HEK293 (cell line): ENCODE data around the gene PHF21A.
A peak's percentile ranks its signal among the peaks of the same experiment; 100 is the strongest.

Experiments used
- HIC1 ChIP-seq: fragments of 450-650 bp; formaldehyde crosslinking; IDR thresholded peaks from 2 replicates; pipeline ENCODE4 v1.5.1; 2016; ENCODE audit warnings: missing biosample characterization, missing genetic modification characterization
- HOXC10 ChIP-seq: sonication (generic); formaldehyde crosslinking; IDR thresholded peaks from 2 replicates; pipeline ENCODE4 v1.8.1; 2023; ENCODE audit warnings: mild to moderate bottlenecking, missing genetic modification reagents
- IKZF3 ChIP-seq: fragments of 450-650 bp; IDR thresholded peaks from 2 replicates; pipeline ENCODE4 v1.5.0; 2018; ENCODE audit warnings: missing biosample characterization, mild to moderate bottlenecking, missing genetic modification characterization, moderate library complexity
- KLF8 ChIP-seq: fragments of 450-650 bp; formaldehyde crosslinking; IDR thresholded peaks from 2 replicates; pipeline ENCODE4 v1.5.1; 2016; ENCODE audit warnings: missing biosample characterization, missing genetic modification characterization
- MEIS1 ChIP-seq: sonication (generic); formaldehyde crosslinking; IDR thresholded peaks from 2 replicates; pipeline ENCODE4 v1.8.1; 2022; ENCODE audit warnings: missing genetic modification reagents, mild to moderate bottlenecking, borderline replicate concordance
- RBAK ChIP-seq: fragments of 450-650 bp; formaldehyde crosslinking; IDR thresholded peaks from 2 replicates; pipeline ENCODE4 v1.5.1; 2016; ENCODE audit warnings: missing biosample characterization, missing genetic modification characterization
- REPIN1 ChIP-seq: fragments of 450-650 bp; formaldehyde crosslinking; IDR thresholded peaks from 2 replicates; pipeline ENCODE4 v1.5.1; 2017; ENCODE audit warnings: missing biosample characterization, missing genetic modification characterization, low read depth
- SP3 ChIP-seq: fragments of 450-650 bp; formaldehyde crosslinking; IDR thresholded peaks from 2 replicates; pipeline ENCODE4 v1.5.1; 2016; ENCODE audit warnings: missing biosample characterization, missing genetic modification characterization
- YY1 ChIP-seq: fragments of 450-650 bp; formaldehyde crosslinking; IDR thresholded peaks from 2 replicates; pipeline ENCODE4 v1.5.1; 2018; ENCODE audit warnings: missing biosample characterization, missing genetic modification characterization
- ZBTB21 ChIP-seq: fragments of 450-650 bp; formaldehyde crosslinking; IDR thresholded peaks from 2 replicates; pipeline ENCODE4 v1.5.1; 2017; ENCODE audit warnings: missing biosample characterization, missing genetic modification characterization
- ZEB2 ChIP-seq: fragments of 450-650 bp; formaldehyde crosslinking; IDR thresholded peaks from 2 replicates; pipeline ENCODE4 v1.5.1; 2016; ENCODE audit warnings: missing biosample characterization, missing genetic modification characterization
- ZFP41 ChIP-seq: fragments of 450-650 bp; formaldehyde crosslinking; IDR thresholded peaks from 2 replicates; pipeline ENCODE4 v1.5.1; 2016; ENCODE audit warnings: missing biosample characterization, missing genetic modification characterization, borderline replicate concordance
- ZNF10 ChIP-seq: fragments of 450-650 bp; formaldehyde crosslinking; IDR thresholded peaks from 2 replicates; pipeline ENCODE4 v1.5.1; 2017; ENCODE audit warnings: missing biosample characterization, missing genetic modification characterization
- ZNF169 ChIP-seq: fragments of 450-650 bp; formaldehyde crosslinking; IDR thresholded peaks from 2 replicates; pipeline ENCODE4 v1.5.1; 2016; ENCODE audit warnings: missing biosample characterization, missing genetic modification characterization
- ZNF175 ChIP-seq: fragments of 450-650 bp; formaldehyde crosslinking; IDR thresholded peaks from 2 replicates; pipeline ENCODE4 v1.5.1; 2016; ENCODE audit warnings: missing biosample characterization, missing genetic modification characterization
- ZNF211 ChIP-seq: fragments of 450-650 bp; formaldehyde crosslinking; IDR thresholded peaks from 2 replicates; pipeline ENCODE4 v1.5.1; 2016; ENCODE audit warnings: low read depth, missing biosample characterization, missing genetic modification characterization
- ZNF24 ChIP-seq: fragments of 450-650 bp; formaldehyde crosslinking; IDR thresholded peaks from 2 replicates; pipeline ENCODE4 v1.5.1; 2016; ENCODE audit warnings: missing biosample characterization, missing genetic modification characterization
- ZNF292 ChIP-seq: fragments of 450-650 bp; formaldehyde crosslinking; IDR thresholded peaks from 2 replicates; pipeline ENCODE4 v1.5.1; 2016; ENCODE audit warnings: low read depth, missing biosample characterization, missing genetic modification characterization, borderline replicate concordance
- ZNF362 ChIP-seq: fragments of 450-650 bp; formaldehyde crosslinking; IDR thresholded peaks from 2 replicates; pipeline ENCODE4 v1.5.1; 2016; ENCODE audit warnings: missing biosample characterization, missing genetic modification characterization
- ZNF433 ChIP-seq: fragments of 450-650 bp; formaldehyde crosslinking; IDR thresholded peaks from 2 replicates; pipeline ENCODE4 v1.5.1; 2016; ENCODE audit warnings: missing biosample characterization, missing genetic modification characterization, low read depth
- ZNF488 ChIP-seq: fragments of 450-650 bp; formaldehyde crosslinking; IDR thresholded peaks from 2 replicates; pipeline ENCODE4 v1.5.1; 2016; ENCODE audit warnings: missing biosample characterization, missing genetic modification characterization
- ZNF530 ChIP-seq: fragments of 450-650 bp; formaldehyde crosslinking; IDR thresholded peaks from 2 replicates; pipeline ENCODE4 v1.5.1; 2016; ENCODE audit warnings: low read depth, missing biosample characterization, missing genetic modification characterization
- ZNF626 ChIP-seq: fragments of 450-650 bp; sonication (Bioruptor Pico); formaldehyde crosslinking; IDR thresholded peaks from 2 replicates; pipeline ENCODE4 v1.5.1; 2018; ENCODE audit warnings: missing biosample characterization, missing genetic modification characterization, inconsistent platforms
- ZNF629 ChIP-seq: fragments of 450-650 bp; formaldehyde crosslinking; IDR thresholded peaks from 2 replicates; pipeline ENCODE4 v1.5.1; 2017; ENCODE audit warnings: missing biosample characterization, missing genetic modification characterization
- ZNF660 ChIP-seq: fragments of 450-650 bp; IDR thresholded peaks from 2 replicates; pipeline ENCODE4 v1.5.1; 2018; ENCODE audit warnings: missing biosample characterization, mild to moderate bottlenecking, missing genetic modification characterization
- ZNF664 ChIP-seq: fragments of 450-650 bp; formaldehyde crosslinking; IDR thresholded peaks from 2 replicates; pipeline ENCODE4 v1.5.1; 2016; ENCODE audit warnings: missing biosample characterization, missing genetic modification characterization
- ZNF677 ChIP-seq: fragments of 450-650 bp; IDR thresholded peaks from 2 replicates; pipeline ENCODE4 v1.5.0; 2018; ENCODE audit warnings: missing biosample characterization, mild to moderate bottlenecking, missing genetic modification characterization, moderate library complexity
- ZNF768 ChIP-seq: fragments of 450-650 bp; formaldehyde crosslinking; IDR thresholded peaks from 2 replicates; pipeline ENCODE4 v1.5.1; 2018; ENCODE audit warnings: missing biosample characterization, mild to moderate bottlenecking, missing genetic modification characterization
- ZNF777 ChIP-seq: fragments of 450-650 bp; formaldehyde crosslinking; IDR thresholded peaks from 2 replicates; pipeline ENCODE4 v1.5.1; 2017; ENCODE audit warnings: missing biosample characterization, missing genetic modification characterization, borderline replicate concordance
- ZNF791 ChIP-seq: fragments of 450-650 bp; formaldehyde crosslinking; IDR thresholded peaks from 2 replicates; pipeline ENCODE4 v1.5.1; 2016; ENCODE audit warnings: missing biosample characterization, missing genetic modification characterization
- ZSCAN4 ChIP-seq: fragments of 450-650 bp; formaldehyde crosslinking; IDR thresholded peaks from 2 replicates; pipeline ENCODE4 v1.5.1; 2017; ENCODE audit warnings: missing biosample characterization, missing genetic modification characterization
- TF ChIP-seq, protein P1 (sequence below): fragments of 450-650 bp; formaldehyde crosslinking; IDR thresholded peaks from 2 replicates; pipeline ENCODE4 v1.5.1; 2016; ENCODE audit warnings: missing biosample characterization, missing genetic modification characterization

The PHF21A gene

GRCh38 chr11:45917623-45918330 lies 203.5 kb downstream of the PHF21A start, which contains the start of gene PEX16 (continued):
- TF ChIP-seq, protein P1, sequence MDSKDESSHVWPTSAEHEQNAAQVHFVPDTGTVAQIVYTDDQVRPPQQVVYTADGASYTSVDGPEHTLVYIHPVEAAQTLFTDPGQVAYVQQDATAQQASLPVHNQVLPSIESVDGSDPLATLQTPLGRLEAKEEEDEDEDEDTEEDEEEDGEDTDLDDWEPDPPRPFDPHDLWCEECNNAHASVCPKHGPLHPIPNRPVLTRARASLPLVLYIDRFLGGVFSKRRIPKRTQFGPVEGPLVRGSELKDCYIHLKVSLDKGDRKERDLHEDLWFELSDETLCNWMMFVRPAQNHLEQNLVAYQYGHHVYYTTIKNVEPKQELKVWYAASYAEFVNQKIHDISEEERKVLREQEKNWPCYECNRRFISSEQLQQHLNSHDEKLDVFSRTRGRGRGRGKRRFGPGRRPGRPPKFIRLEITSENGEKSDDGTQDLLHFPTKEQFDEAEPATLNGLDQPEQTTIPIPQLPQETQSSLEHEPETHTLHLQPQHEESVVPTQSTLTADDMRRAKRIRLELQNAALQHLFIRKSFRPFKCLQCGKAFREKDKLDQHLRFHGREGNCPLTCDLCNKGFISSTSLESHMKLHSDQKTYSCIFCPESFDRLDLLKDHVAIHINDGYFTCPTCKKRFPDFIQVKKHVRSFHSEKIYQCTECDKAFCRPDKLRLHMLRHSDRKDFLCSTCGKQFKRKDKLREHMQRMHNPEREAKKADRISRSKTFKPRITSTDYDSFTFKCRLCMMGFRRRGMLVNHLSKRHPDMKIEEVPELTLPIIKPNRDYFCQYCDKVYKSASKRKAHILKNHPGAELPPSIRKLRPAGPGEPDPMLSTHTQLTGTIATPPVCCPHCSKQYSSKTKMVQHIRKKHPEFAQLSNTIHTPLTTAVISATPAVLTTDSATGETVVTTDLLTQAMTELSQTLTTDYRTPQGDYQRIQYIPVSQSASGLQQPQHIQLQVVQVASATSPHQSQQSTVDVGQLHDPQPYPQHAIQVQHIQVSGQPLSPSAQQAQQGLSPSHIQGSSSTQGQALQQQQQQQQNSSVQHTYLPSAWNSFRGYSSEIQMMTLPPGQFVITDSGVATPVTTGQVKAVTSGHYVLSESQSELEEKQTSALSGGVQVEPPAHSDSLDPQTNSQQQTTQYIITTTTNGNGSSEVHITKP, result 0 out of 2 replicates have a peak, but pooled peaks have one; percentile 25
- no peak for TF ChIP-seq ZNF791
- no peak for TF ChIP-seq ZNF362 (tag by site-specific recombination)
- no peak for TF ChIP-seq REPIN1 (tag by site-specific recombination)
- TF ChIP-seq RBAK, result no peak
- no peak for TF ChIP-seq ZNF677 (tag by site-specific recombination)
- TF ChIP-seq ZNF433 (tag by site-specific recombination), result no peak
- TF ChIP-seq ZNF629, result 0 out of 2 replicates have a peak, but pooled peaks have one; percentile 27
- no peak for TF ChIP-seq ZNF768 (tag by site-specific recombination)
- no peak for TF ChIP-seq ZNF175 (tag by site-specific recombination)
- TF ChIP-seq SP3, result peak; percentile 92
- TF ChIP-seq ZNF777 (tag by site-specific recombination), result no peak
- no peak for TF ChIP-seq HOXC10 (CRISPR knock-in tag)
- no peak for TF ChIP-seq ZNF169 (tag by site-specific recombination)
- TF ChIP-seq HIC1 (tag by site-specific recombination), result no peak
- TF ChIP-seq ZFP41 (tag by site-specific recombination), result no peak
- TF ChIP-seq ZEB2 (tag by site-specific recombination), result peak; percentile 86
- peak; percentile 40; the same call in 1 of the 2 replicates for TF ChIP-seq KLF8 (tag by site-specific recombination)
- no peak for TF ChIP-seq ZNF211 (tag by site-specific recombination)
- no peak for TF ChIP-seq MEIS1
- TF ChIP-seq ZNF626 (tag by site-specific recombination), result no peak
- TF ChIP-seq ZNF488 (tag by site-specific recombination), result no peak
- no peak for TF ChIP-seq ZNF24 (tag by site-specific recombination)
- TF ChIP-seq ZBTB21 (tag by site-specific recombination), result no peak
- no peak for TF ChIP-seq YY1
- no peak for TF ChIP-seq ZNF10 (tag by site-specific recombination)
- no peak for TF ChIP-seq ZSCAN4 (tag by site-specific recombination)
- TF ChIP-seq ZNF292 (tag by site-specific recombination), result no peak
- TF ChIP-seq ZNF530 (tag by site-specific recombination), result no peak
- TF ChIP-seq IKZF3 (tag by site-specific recombination), result no peak
- TF ChIP-seq ZNF660 (tag by site-specific recombination), result no peak
- TF ChIP-seq ZNF664 (tag by site-specific recombination), result no peak
